Stimulated activated naive CD8-positive, alpha-beta T cell treated with anti-CD3 and anti-CD28 coated beads, Interleukin-15, Interleukin-2, amounts not matched to agents 100 U/mL and 50 U/mL, for 24 hours (primary cell): ENCODE data around the gene DHH.
A peak's percentile ranks its signal among the peaks of the same experiment; 100 is the strongest.

Source experiments
- ATAC-seq: fragments of 150-1000 bp; cut with Tn5 transposase; one replicate; pipeline ENCODE4 v1.10.0; 2021
- DNase-seq: peaks from one replicate; pipeline ENCODE4 v3.0.0; 2021

DHH gene

GRCh38 chr12:49050507-49051372, 43.9 kb downstream of the DHH start:
- ATAC-seq (no peak), DNase-seq (no peak)

GRCh38 chr12:49049566-49050224, 44.9 kb downstream of the DHH start:
- DNase-seq (no peak), ATAC-seq (no peak)

- ATAC-seq (no peak), DNase-seq (no peak)
Observed at GRCh38 chr12:49048953-49049352, 45.6 kb downstream of the DHH start.

GRCh38 chr12:49046129-49046895, 48.3 kb downstream of the DHH start:
- DNase-seq (no peak), ATAC-seq (no peak)

- ATAC-seq (no peak), DNase-seq (no peak)
Observed at GRCh38 chr12:49044660-49045059, 49.9 kb downstream of the DHH start.

- DNase-seq = peak; percentile 87
- ATAC-seq = peak; percentile 64
Observed at GRCh38 chr12:49043856-49044258, 50.7 kb downstream of the DHH start.

GRCh38 chr12:49043241-49043640, 51.4 kb downstream of the DHH start:
- ATAC-seq (no peak), DNase-seq (no peak)

GRCh38 chr12:49041881-49042484, 52.6 kb downstream of the DHH start:
- ATAC-seq = no peak
- no peak for DNase-seq

GRCh38 chr12:49041036-49041880, 53.3 kb downstream of the DHH start:
- no peak for ATAC-seq

GRCh38 chr12:49040364-49040855, 54.2 kb downstream of the DHH start:
- ATAC-seq (no peak), DNase-seq (no peak)

More at GRCh38 chr12:49041036-49041880, 53.3 kb downstream of the DHH start:
- DNase-seq = no peak

- no peak for ATAC-seq
- DNase-seq = no peak
Observed at GRCh38 chr12:49039421-49040363, 54.9 kb downstream of the DHH start.

- ATAC-seq = no peak
- no peak for DNase-seq
Observed at GRCh38 chr12:49038291-49038955, 56.2 kb downstream of the DHH start.

GRCh38 chr12:49037947-49038237, 56.7 kb downstream of the DHH start:
- ATAC-seq (no peak), DNase-seq (no peak)

- DNase-seq = no peak
- no peak for ATAC-seq
Observed at GRCh38 chr12:49037111-49037946, 57.3 kb downstream of the DHH start.
